Erythroblast (primary cell): ENCODE measurements around the gene ATP2A3.

Source experiments
- GATA1 ChIP-seq: IDR thresholded peaks from 2 replicates; pipeline ENCODE4 v1.6.1; 2011; ENCODE audit warnings: low read depth, mild to moderate bottlenecking, control low read depth, low read length, moderate library complexity
- POLR2A ChIP-seq: IDR thresholded peaks from 2 replicates; pipeline ENCODE4 v1.6.1; 2011; ENCODE audit warnings: mild to moderate bottlenecking, low read length

DNA sequence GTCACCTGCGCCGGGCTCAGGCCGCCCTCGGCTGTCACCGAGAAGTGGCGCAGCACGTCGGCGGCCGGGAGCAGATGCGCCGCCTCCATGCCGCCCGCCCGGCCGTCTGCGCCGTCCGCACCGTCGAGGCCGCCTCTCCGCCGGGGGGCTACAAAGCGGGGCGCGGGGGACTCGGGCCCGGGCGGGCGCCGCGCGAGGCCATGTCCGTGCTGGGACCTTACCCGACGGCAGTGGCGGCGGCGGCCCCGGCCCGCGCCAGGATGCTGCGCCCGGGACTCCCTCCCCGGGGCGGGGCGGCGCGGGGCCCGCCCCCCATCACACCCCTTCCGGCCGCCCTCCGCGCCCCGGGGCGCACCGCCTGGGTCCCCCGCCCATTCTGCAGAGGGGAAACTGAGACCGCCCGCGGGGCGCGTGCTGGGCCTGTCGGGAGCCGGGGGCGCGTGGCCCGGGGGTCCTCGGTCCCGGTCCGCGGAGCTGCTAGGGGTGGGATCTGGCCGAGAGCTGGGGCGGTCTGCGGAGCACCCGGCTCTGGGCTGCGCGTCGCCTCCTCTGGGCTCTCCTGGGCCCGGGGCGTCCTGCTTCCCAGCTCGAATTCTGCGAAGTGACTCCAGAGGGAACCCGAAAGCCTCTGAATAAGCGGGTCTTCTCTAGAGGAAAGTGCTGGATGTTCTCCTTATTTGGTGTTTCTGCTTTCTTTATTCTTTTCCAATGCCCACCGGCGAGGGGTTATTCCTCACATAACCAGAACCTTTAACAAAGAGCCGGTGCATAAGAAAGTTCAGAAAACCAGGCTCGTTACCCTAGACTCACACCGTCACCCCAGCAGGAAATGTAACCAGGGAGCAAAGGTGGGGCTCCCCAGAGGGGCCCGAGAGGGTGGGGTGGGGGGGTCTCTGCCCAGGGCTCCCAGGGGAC is at the start of gene ATP2A3:
- TF ChIP-seq POLR2A = no peak
- TF ChIP-seq GATA1 = no peak
